Neural cell (in vitro differentiated cells): ENCODE data around the gene NLRC3. TPM values are rescaled to one million over a fixed set of nuclear protein-coding genes. Genes with fewer than 3 reads are reported as not detected.

Experiments used
- H2AFZ ChIP-seq: fragments of 200-600, 300-800 bp; sonication (generic), shearing (Covaris generic); 2 replicates; pipeline ENCODE4 v1.6.0; 2014; ENCODE audit warnings: low read depth, mild to moderate bottlenecking, antibody characterized with exemption, low read length, moderate library complexity
- H3F3A ChIP-seq: fragments of 200-600 bp; shearing (Covaris generic); 2 replicates; pipeline ENCODE4 v1.6.1; 2016; ENCODE audit warnings: mild to moderate bottlenecking, moderate library complexity, mixed read lengths, antibody characterized with exemption, low read length; ENCODE audit not compliant: insufficient read depth, poor library complexity, severe bottlenecking
- H3K27ac ChIP-seq: fragments of 200-600, 300-800 bp; sonication (generic), shearing (Covaris generic); 2 replicates; pipeline ENCODE4 v1.5.1; 2014; ENCODE audit warnings: mild to moderate bottlenecking, low read length, moderate library complexity
- H3K27me3 ChIP-seq: fragments of 300-800, 200-600 bp; sonication (generic), shearing (Covaris generic); 2 replicates; pipeline ENCODE4 v1.6.0; 2014; ENCODE audit warnings: mild to moderate bottlenecking, low read depth, low read length, moderate library complexity; ENCODE audit not compliant: insufficient read depth
- H3K36me3 ChIP-seq: fragments of 300-800, 200-600 bp; sonication (generic), shearing (Covaris generic); 2 replicates; pipeline ENCODE4 v1.5.1; 2014; ENCODE audit warnings: mild to moderate bottlenecking, antibody characterized with exemption, low read length, moderate library complexity; ENCODE audit not compliant: insufficient read depth
- H3K4me2 ChIP-seq: fragments of 300-800, 200-600 bp; sonication (generic), shearing (Covaris generic); 2 replicates; pipeline ENCODE4 v1.6.0; 2014; ENCODE audit warnings: mild to moderate bottlenecking, low read length
- H3K4me3 ChIP-seq: fragments of 300-800, 200-600 bp; sonication (generic), shearing (Covaris generic); 2 replicates; pipeline ENCODE4 v1.5.1; 2014; ENCODE audit warnings: mild to moderate bottlenecking, low read length, moderate library complexity
- H3K79me2 ChIP-seq: fragments of 200-600 bp; shearing (Covaris generic); replicated peaks from 2 replicates; pipeline ENCODE4 v1.6.0; 2014; ENCODE audit warnings: mild to moderate bottlenecking, low read length, moderate library complexity; ENCODE audit not compliant: insufficient read depth
- H3K9ac ChIP-seq: fragments of 300-800, 200-600 bp; sonication (generic), shearing (Covaris generic); 2 replicates; pipeline ENCODE4 v1.6.1; 2016; ENCODE audit warnings: mild to moderate bottlenecking, low read length, mixed read lengths
- H3K9me2 ChIP-seq: fragments of 200-600 bp; shearing (Covaris generic); 2 replicates; pipeline ENCODE4 v1.6.1; 2016; ENCODE audit warnings: mild to moderate bottlenecking, low read length, mixed read lengths; ENCODE audit not compliant: insufficient read depth
- H3K9me3 ChIP-seq: fragments of 200-600, 300-800 bp; sonication (generic), shearing (Covaris generic); 2 replicates; pipeline ENCODE4 v1.6.1; 2016; ENCODE audit warnings: mild to moderate bottlenecking, mixed run types, low read length, moderate library complexity, mixed read lengths
- H4K20me1 ChIP-seq: fragments of 200-600 bp; shearing (Covaris generic); 2 replicates; pipeline ENCODE4 v1.6.1; 2016; ENCODE audit warnings: mild to moderate bottlenecking, mixed run types; ENCODE audit not compliant: insufficient read depth
- CTCF ChIP-seq: fragments of 450-650 bp; IDR thresholded peaks from 2 replicates; pipeline ENCODE4 v1.5.1; 2014; ENCODE audit warnings: antibody characterized with exemption, mild to moderate bottlenecking, moderate library complexity; ENCODE audit not compliant: poor library complexity, severe bottlenecking
- EP300 ChIP-seq: fragments of 450-650 bp; conservative IDR thresholded peaks from 2 replicates; pipeline ENCODE4 v1.6.1; 2014; ENCODE audit warnings: antibody characterized with exemption, mild to moderate bottlenecking, moderate library complexity; ENCODE audit not compliant: poor library complexity, severe bottlenecking
- EZH2 ChIP-seq: fragments of 200-600, 300-800 bp; shearing (Covaris generic), sonication (generic); IDR thresholded peaks from 2 replicates; pipeline ENCODE4 v1.6.1; 2014; ENCODE audit warnings: antibody characterized with exemption, low read length, borderline replicate concordance, mild to moderate bottlenecking; ENCODE audit not compliant: insufficient read depth, poor library complexity, severe bottlenecking
- MXI1 ChIP-seq: fragments of 450-650 bp; conservative IDR thresholded peaks from 2 replicates; pipeline ENCODE4 v1.6.1; 2014; ENCODE audit warnings: antibody characterized with exemption, mild to moderate bottlenecking; ENCODE audit not compliant: poor library complexity, severe bottlenecking
- POLR2AphosphoS5 ChIP-seq: IDR thresholded peaks from 2 replicates; pipeline ENCODE4 v1.6.1; 2012
- RAD21 ChIP-seq: fragments of 450-650 bp; conservative IDR thresholded peaks from 2 replicates; pipeline ENCODE4 v1.6.1; 2014; ENCODE audit warnings: antibody characterized with exemption, mild to moderate bottlenecking, moderate library complexity
- REST ChIP-seq: IDR thresholded peaks from 2 replicates; pipeline ENCODE4 v1.6.1; 2012; ENCODE audit warnings: borderline replicate concordance
- SMC3 ChIP-seq: fragments of 450-650 bp; conservative IDR thresholded peaks from 2 replicates; pipeline ENCODE4 v1.6.1; 2014; ENCODE audit warnings: antibody characterized with exemption, mild to moderate bottlenecking, moderate library complexity; ENCODE audit not compliant: poor library complexity
- TAF1 ChIP-seq: IDR thresholded peaks from 2 replicates; pipeline ENCODE4 v1.6.1; 2012; ENCODE audit warnings: low read depth
- polyA plus RNA-seq: library from polyadenylated mRNA; depleted of rRNA; stranded (reverse); fragments of >200 nt; gene quantifications from 2 replicates; pipeline ENCODE4 v1.2.3, GENCODE V29; 2014

The NLRC3 gene
- polyA plus RNA-seq, 1 donor from 2014 or later: 0.57 TPM

GRCh38 chr16:3566990-3567389 is 10.2 kb downstream of the NLRC3 start:
- H3K4me2 ChIP-seq: no peak overlapping the region
- TF ChIP-seq RAD21 (no peak), TAF1 (no peak), SMC3 (no peak), POLR2AphosphoS5 (no peak), REST (no peak), MXI1 (no peak), EP300 (no peak), CTCF (no peak), EZH2 (no peak)

GRCh38 chr16:3564889-3565141 is 12.4 kb downstream of the NLRC3 start:
- H2AFZ ChIP-seq: no peak overlapping the region
- H3K79me2 ChIP-seq: no peaks in the 10 kb centered on the region
- no peak overlapping the region for H3K4me3 ChIP-seq
- TF ChIP-seq TAF1: no peak
- no peak for TF ChIP-seq REST
- no peak for TF ChIP-seq RAD21
- no peak for TF ChIP-seq MXI1
- TF ChIP-seq CTCF: no peak
- no peak for TF ChIP-seq POLR2AphosphoS5
- no peak for TF ChIP-seq EP300
- TF ChIP-seq SMC3: no peak
- TF ChIP-seq EZH2: no peak
- H4K20me1 ChIP-seq: no peaks in the 10 kb centered on the region
- no peaks in the 10 kb centered on the region for H3F3A ChIP-seq
- no peak overlapping the region for H3K9ac ChIP-seq
- H3K9me2 ChIP-seq: no peaks in the 10 kb centered on the region
- no peak overlapping the region for H3K4me2 ChIP-seq
- H3K9me3 ChIP-seq: no peaks in the 10 kb centered on the region
- H3K36me3 ChIP-seq: no peaks in the 10 kb centered on the region
- H3K27me3 ChIP-seq: no peaks in the 10 kb centered on the region
- no peak overlapping the region for H3K27ac ChIP-seq

More at GRCh38 chr16:3566990-3567389, 10.2 kb downstream of the NLRC3 start:
- H3K9me2 ChIP-seq: no peaks in the 10 kb centered on the region
- no peak overlapping the region for H3K4me3 ChIP-seq
- no peaks in the 10 kb centered on the region for H3F3A ChIP-seq
- no peaks in the 10 kb centered on the region for H3K9me3 ChIP-seq
- no peaks in the 10 kb centered on the region for H4K20me1 ChIP-seq
- no peaks in the 10 kb centered on the region for H3K36me3 ChIP-seq
- no peaks in the 10 kb centered on the region for H3K27me3 ChIP-seq
- no peaks in the 10 kb centered on the region for H3K79me2 ChIP-seq
- H3K9ac ChIP-seq: no peak overlapping the region
- no peak overlapping the region for H2AFZ ChIP-seq
- no peak overlapping the region for H3K27ac ChIP-seq
